Uterus (tissue), 2 donors: ENCODE measurements around the gene GNG7.

Source experiments
- POLR2A ChIP-seq, 2 donors: fragments of 450-650 bp; IDR thresholded peaks; one replicate each; pipeline ENCODE4 v1.6.1; 2016; ENCODE audit warnings: antibody characterized with exemption in 2 of 2, mild to moderate bottlenecking in 1 of 2, moderate library complexity in 1 of 2
- TF ChIP-seq, protein P1 (sequence below), 4 experiments: fragments of 200-600 bp in 2 of 4; fragments of 450-650 bp in 2 of 4; sonication (generic) in 2 of 4; IDR thresholded peaks; one replicate each; pipeline ENCODE4 v1.5.1; 2016 to 2019; ENCODE audit warnings: antibody characterized with exemption in 4 of 4, mild to moderate bottlenecking in 2 of 4, moderate library complexity in 1 of 4

DNA sequence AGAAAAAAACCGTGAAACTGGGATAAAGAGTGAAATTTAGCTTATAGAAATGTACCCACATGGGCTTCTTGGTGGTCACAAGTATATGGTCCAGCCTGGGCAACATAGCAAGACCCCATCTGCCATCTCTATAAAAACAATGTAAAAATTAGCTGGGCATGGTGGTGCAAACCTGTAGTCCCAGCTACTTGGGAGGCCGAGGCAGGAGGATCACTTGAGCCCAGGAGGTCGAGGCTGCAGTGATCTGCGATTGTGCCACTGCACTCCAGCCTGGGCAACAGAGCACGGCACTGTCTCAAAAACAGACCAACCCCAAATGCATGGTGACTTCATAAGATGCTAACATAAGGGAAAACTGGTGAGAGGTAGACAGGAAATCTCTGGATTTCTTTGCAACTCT is 54.4 kb downstream of the GNG7 start:
- TF ChIP-seq, protein P1, sequence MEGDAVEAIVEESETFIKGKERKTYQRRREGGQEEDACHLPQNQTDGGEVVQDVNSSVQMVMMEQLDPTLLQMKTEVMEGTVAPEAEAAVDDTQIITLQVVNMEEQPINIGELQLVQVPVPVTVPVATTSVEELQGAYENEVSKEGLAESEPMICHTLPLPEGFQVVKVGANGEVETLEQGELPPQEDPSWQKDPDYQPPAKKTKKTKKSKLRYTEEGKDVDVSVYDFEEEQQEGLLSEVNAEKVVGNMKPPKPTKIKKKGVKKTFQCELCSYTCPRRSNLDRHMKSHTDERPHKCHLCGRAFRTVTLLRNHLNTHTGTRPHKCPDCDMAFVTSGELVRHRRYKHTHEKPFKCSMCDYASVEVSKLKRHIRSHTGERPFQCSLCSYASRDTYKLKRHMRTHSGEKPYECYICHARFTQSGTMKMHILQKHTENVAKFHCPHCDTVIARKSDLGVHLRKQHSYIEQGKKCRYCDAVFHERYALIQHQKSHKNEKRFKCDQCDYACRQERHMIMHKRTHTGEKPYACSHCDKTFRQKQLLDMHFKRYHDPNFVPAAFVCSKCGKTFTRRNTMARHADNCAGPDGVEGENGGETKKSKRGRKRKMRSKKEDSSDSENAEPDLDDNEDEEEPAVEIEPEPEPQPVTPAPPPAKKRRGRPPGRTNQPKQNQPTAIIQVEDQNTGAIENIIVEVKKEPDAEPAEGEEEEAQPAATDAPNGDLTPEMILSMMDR (IDR thresholded peaks at IDR 0.05) = no peak
- no peak for TF ChIP-seq POLR2A (IDR thresholded peaks at IDR 0.05)
